Natural killer cell (primary cell): ENCODE results near the gene IRF9. TPM values are rescaled to one million over a fixed set of nuclear protein-coding genes. Genes with fewer than 3 reads are reported as not detected.

Experiments
- ATAC-seq, 3 donors: fragments of 150-1000 bp in 2 of 3; fragments of 200-7000 bp in 1 of 3; cut with Tn5 transposase; 1 replicate in 1 of 3; 2 replicates in 2 of 3; pipeline ENCODE4 v1.10.0; 2021; ENCODE audit warnings: mild to moderate bottlenecking in 2 of 3, moderate library complexity in 2 of 3
- DNase-seq, 2 donors: peaks; one replicate each; pipeline versions ENCODE4 v3.0.0 to v3.0.0-alpha.2; 2013 to 2021; ENCODE audit warnings: mixed read lengths in 1 of 2
- H3K27ac ChIP-seq: one replicate; pipeline ENCODE4 v1.5.1; 2013; ENCODE audit warnings: mild to moderate bottlenecking, low read length
- H3K27me3 ChIP-seq: one replicate; pipeline ENCODE4 v1.6.1; 2013; ENCODE audit warnings: low read length; ENCODE audit not compliant: control insufficient read depth, insufficient read depth
- H3K36me3 ChIP-seq: one replicate; pipeline ENCODE4 v1.6.1; 2013; ENCODE audit warnings: low read length; ENCODE audit not compliant: control insufficient read depth, insufficient read depth
- H3K4me1 ChIP-seq: one replicate; pipeline ENCODE4 v1.6.1; 2013; ENCODE audit warnings: low read length; ENCODE audit not compliant: control insufficient read depth, insufficient read depth
- H3K4me3 ChIP-seq: one replicate; pipeline ENCODE4 v1.5.1; 2013; ENCODE audit warnings: low read length
- H3K9me3 ChIP-seq: one replicate; pipeline ENCODE4 v1.6.1; 2013; ENCODE audit warnings: low read length; ENCODE audit not compliant: control insufficient read depth, insufficient read depth
- H3K27ac Mint-ChIP-seq, 2 donors: one replicate each; pipeline ENCODE4 v1.8.0; 2022; ENCODE audit warnings: mild to moderate bottlenecking in 2 of 2, mixed read lengths in 2 of 2, moderate library complexity in 1 of 2
- H3K27me3 Mint-ChIP-seq, 2 donors: one replicate each; pipeline ENCODE4 v1.8.0; 2022; ENCODE audit warnings: low read depth in 2 of 2, mixed read lengths in 2 of 2
- H3K36me3 Mint-ChIP-seq: one replicate; pipeline ENCODE4 v1.8.0; 2022; ENCODE audit warnings: mixed read lengths
- H3K4me1 Mint-ChIP-seq, 2 donors: one replicate each; pipeline ENCODE4 v1.8.0; 2022; ENCODE audit warnings: mixed read lengths in 2 of 2
- H3K4me3 Mint-ChIP-seq: one replicate; pipeline ENCODE4 v1.8.0; 2022; ENCODE audit warnings: mild to moderate bottlenecking, moderate library complexity, mixed read lengths
- H3K9me3 Mint-ChIP-seq, 2 donors: one replicate each; pipeline ENCODE4 v1.8.0; 2022; ENCODE audit warnings: mixed read lengths in 2 of 2
- CTCF ChIP-seq: fragments of 200-600 bp; IDR thresholded peaks from one replicate; pipeline ENCODE4 v1.8.0; 2022; ENCODE audit warnings: antibody characterized with exemption
- WGBS: methylation state at CpG from one replicate; pipeline ENCODE4 v1.1.7; 2013; ENCODE audit warnings: missing lambda C conversion rate; ENCODE audit not compliant: insufficient coverage; 5-methylcytosine and 5-hydroxymethylcytosine counted together
- intact Hi-C: fragments of 100-400 bp; cut with micrococcal nuclease; formaldehyde crosslinking; loops from one replicate; pipeline ENCODE4 v1.14.2; 2022
- total RNA-seq, 4 donors: library from RNA; stranded (reverse); fragments of 120-200 nt in 1 of 4; gene quantifications; one replicate each; pipeline versions ENCODE4 v1.2.3 to v1.2.4, GENCODE V29; 2013 to 2022

IRF9 gene
- total RNA-seq, 3 donors from 2014 or later (not counting 1 experiment from before 2014, with no cell fraction given), result 178 to 348 (median 319) TPM

GRCh38 chr14:24132976-24133375 lies 28.1 kb upstream of the IRF9 start:
- H3K4me3 Mint-ChIP-seq, result no peak overlapping the region

GRCh38 chr14:24133735-24134134 lies 27.3 kb upstream of the IRF9 start:
- Mint-ChIP-seq H3K27ac (no peak overlapping the region), H3K27me3 (no peaks in the 10 kb centered on the region), H3K4me3 (no peak overlapping the region), H3K36me3 (no peaks in the 10 kb centered on the region), H3K9me3 (no peaks in the 10 kb centered on the region), H3K4me1 (peaks cover 21 to 24% of the 10 kb centered on the region in 2 donors)
- no peak for TF ChIP-seq CTCF
- ATAC-seq (no peak), DNase-seq (no peak)
- peaks cover 19% of the 10 kb centered on the region for H3K36me3 ChIP-seq
- no CpG with 5 or more reads among the region's 1 CpG for WGBS
- peaks cover 30% of the 10 kb centered on the region for H3K4me1 ChIP-seq
- no peaks in the 10 kb centered on the region for H3K9me3 ChIP-seq
- no peaks in the 10 kb centered on the region for H3K27me3 ChIP-seq
- no peak overlapping the region for H3K27ac ChIP-seq
- intact Hi-C loops, result loop anchor here (10.0 kb wide), 1 partner anchor 1209 kb away; the partner anchor contains the start of gene PRMT5
- H3K4me3 ChIP-seq, result no peak overlapping the region

More at GRCh38 chr14:24132976-24133375, 28.1 kb upstream of the IRF9 start:
- H3K4me3 ChIP-seq, result no peak overlapping the region
- no peak for DNase-seq
- Mint-ChIP-seq H3K27me3 (no peaks in the 10 kb centered on the region), H3K27ac (no peak overlapping the region), H3K9me3 (no peaks in the 10 kb centered on the region), H3K4me1 (peaks cover 17 to 19% of the 10 kb centered on the region in 2 donors), H3K36me3 (no peaks in the 10 kb centered on the region)
- ATAC-seq, result no peak
- peaks cover 11% of the 10 kb centered on the region for H3K36me3 ChIP-seq
- no peaks in the 10 kb centered on the region for H3K27me3 ChIP-seq
- intact Hi-C loops, result loop anchor here (10.0 kb wide), 1 partner anchor 1208 kb away; the partner anchor contains the start of gene PRMT5
- 100% methylated on average over 1 of the region's 2 CpGs for WGBS
- no peaks in the 10 kb centered on the region for H3K9me3 ChIP-seq
- H3K27ac ChIP-seq, result no peak overlapping the region
- peaks cover 30% of the 10 kb centered on the region for H3K4me1 ChIP-seq
- no peak for TF ChIP-seq CTCF

- peaks cover 25% of the 10 kb centered on the region for H3K36me3 ChIP-seq
- peak overlapping the region; percentile 78 for H3K27ac ChIP-seq
- Mint-ChIP-seq H3K4me1 (peaks cover 31 to 34% of the 10 kb centered on the region in 2 donors), H3K9me3 (no peaks in the 10 kb centered on the region), H3K27me3 (no peaks in the 10 kb centered on the region), H3K4me3 (peak overlapping the region; percentile 97), H3K36me3 (no peaks in the 10 kb centered on the region), H3K27ac (peak overlapping the region; percentile 91 to 94)
- H3K4me1 ChIP-seq, result peaks cover 41% of the 10 kb centered on the region
- ATAC-seq, result no peak
- TF ChIP-seq CTCF, result no peak
- no peaks in the 10 kb centered on the region for H3K9me3 ChIP-seq
- H3K4me3 ChIP-seq, result peak overlapping the region; percentile 82
- H3K27me3 ChIP-seq, result no peaks in the 10 kb centered on the region
- intact Hi-C loops, result loop anchor here (10.0 kb wide), 1 partner anchor 1211 kb away; the partner anchor contains the start of gene PRMT5
- 20% methylated on average over 9 of the region's 9 CpGs for WGBS
- DNase-seq, result no peak
These were observed 25.6 kb upstream of the IRF9 start for GRCh38 chr14:24135584-24135833.
